Activated naive CD8-positive, alpha-beta T cell (primary cell): ENCODE results near the gene TGIF1.
"Not testable (repeated sequence)": the region's sequence is repeated elsewhere in the genome, so short reads cannot be mapped to it uniquely, and the experiment has no call there.

Source experiments
- H3K27ac Mint-ChIP-seq: one replicate; pipeline ENCODE4 v1.8.0; 2021; ENCODE audit warnings: mixed read lengths
- H3K27me3 Mint-ChIP-seq: one replicate; pipeline ENCODE4 v1.8.0; 2021; ENCODE audit warnings: mixed read lengths
- H3K36me3 Mint-ChIP-seq: one replicate; pipeline ENCODE4 v1.8.0; 2021; ENCODE audit warnings: mixed read lengths
- H3K4me1 Mint-ChIP-seq: one replicate; pipeline ENCODE4 v1.8.0; 2021; ENCODE audit warnings: low read depth, mixed read lengths
- H3K4me3 Mint-ChIP-seq: one replicate; pipeline ENCODE4 v1.8.0; 2021; ENCODE audit warnings: mild to moderate bottlenecking, mixed read lengths
- H3K9me3 Mint-ChIP-seq: one replicate; pipeline ENCODE4 v1.8.0; 2021; ENCODE audit warnings: low read depth, mixed read lengths

Gene TGIF1

GRCh38 chr18:3450012-3450798 is at the start of gene TGIF1:
Gene TGIF1, plus strand, starts transcription at chr18:3450172. Its CDS starts 318 bp downstream, at chr18:3450490.
- Mint-ChIP-seq H3K36me3 (no peaks in the 10 kb centered on the region), H3K4me3 (peak within 1 kb of the TSS; percentile 94), H3K4me1 (peaks cover 56% of the 10 kb centered on the region), H3K27me3 (no peaks in the 10 kb centered on the region), H3K9me3 (no peaks in the 10 kb centered on the region), H3K27ac (peak within 1 kb of the TSS; percentile 100)

GRCh38 chr18:3400567-3401296 is 49.2 kb upstream of the TGIF1 start:
- no peak overlapping the region for H3K4me3 Mint-ChIP-seq
- H3K36me3 Mint-ChIP-seq, result no peaks in the 10 kb centered on the region
- no peak overlapping the region for H3K27ac Mint-ChIP-seq
- no peaks in the 10 kb centered on the region for H3K27me3 Mint-ChIP-seq
- peaks cover 9% of the 10 kb centered on the region for H3K4me1 Mint-ChIP-seq
- peaks cover 10% of the 10 kb centered on the region for H3K9me3 Mint-ChIP-seq

- Mint-ChIP-seq H3K9me3 (peaks cover 10% of the 10 kb centered on the region), H3K27me3 (no peaks in the 10 kb centered on the region), H3K4me1 (peaks cover 17% of the 10 kb centered on the region), H3K27ac (no peak overlapping the region), H3K4me3 (no peak overlapping the region), H3K36me3 (no peaks in the 10 kb centered on the region)
These were observed 48.0 kb upstream of the TGIF1 start for GRCh38 chr18:3401669-3402620.

- Mint-ChIP-seq H3K4me3 (no peak overlapping the region), H3K27me3 (no peaks in the 10 kb centered on the region), H3K36me3 (no peaks in the 10 kb centered on the region), H3K27ac (no peak overlapping the region), H3K4me1 (peaks cover 17% of the 10 kb centered on the region), H3K9me3 (peaks cover 10% of the 10 kb centered on the region)
These were observed 47.0 kb upstream of the TGIF1 start for GRCh38 chr18:3402982-3403451.

- peak overlapping the region; percentile 4 for H3K27ac Mint-ChIP-seq
- no peaks in the 10 kb centered on the region for H3K36me3 Mint-ChIP-seq
- no peak overlapping the region for H3K4me3 Mint-ChIP-seq
- peaks cover 5% of the 10 kb centered on the region for H3K9me3 Mint-ChIP-seq
- H3K27me3 Mint-ChIP-seq, result no peaks in the 10 kb centered on the region
- H3K4me1 Mint-ChIP-seq, result peaks cover 17% of the 10 kb centered on the region
These were observed 44.3 kb upstream of the TGIF1 start for GRCh38 chr18:3405713-3406112.

- no peaks in the 10 kb centered on the region for H3K27me3 Mint-ChIP-seq
- H3K4me1 Mint-ChIP-seq, result peaks cover 20% of the 10 kb centered on the region
- H3K9me3 Mint-ChIP-seq, result no peaks in the 10 kb centered on the region
- H3K4me3 Mint-ChIP-seq, result no peak overlapping the region
- no peak overlapping the region for H3K27ac Mint-ChIP-seq
- H3K36me3 Mint-ChIP-seq, result no peaks in the 10 kb centered on the region
These were observed 41.9 kb upstream of the TGIF1 start for GRCh38 chr18:3408107-3408506.

DNA sequence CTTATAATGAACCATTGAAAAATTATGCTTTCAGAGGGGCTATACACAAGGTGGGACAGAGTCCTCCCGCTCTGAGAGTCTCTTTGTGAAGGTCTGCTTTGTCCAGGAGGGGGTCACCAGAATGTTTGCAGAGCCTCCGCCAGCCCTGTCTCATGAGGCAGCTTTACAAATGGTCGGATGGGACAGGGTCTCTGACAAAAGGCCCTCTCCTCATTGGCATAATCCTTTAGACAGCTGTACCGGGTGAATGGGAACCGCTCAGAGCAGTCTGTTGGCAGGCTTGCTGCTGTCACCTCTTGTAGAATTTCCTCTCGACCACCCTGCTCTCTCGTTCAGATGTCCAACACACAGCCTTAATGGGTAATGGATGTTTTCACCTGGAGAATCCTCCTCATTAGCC is 40.2 kb upstream of the TGIF1 start:
- H3K27ac Mint-ChIP-seq, result no peak overlapping the region
- H3K4me1 Mint-ChIP-seq, result peaks cover 20% of the 10 kb centered on the region
- no peaks in the 10 kb centered on the region for H3K36me3 Mint-ChIP-seq
- no peaks in the 10 kb centered on the region for H3K9me3 Mint-ChIP-seq
- no peaks in the 10 kb centered on the region for H3K27me3 Mint-ChIP-seq
- no peak overlapping the region for H3K4me3 Mint-ChIP-seq

DNA sequence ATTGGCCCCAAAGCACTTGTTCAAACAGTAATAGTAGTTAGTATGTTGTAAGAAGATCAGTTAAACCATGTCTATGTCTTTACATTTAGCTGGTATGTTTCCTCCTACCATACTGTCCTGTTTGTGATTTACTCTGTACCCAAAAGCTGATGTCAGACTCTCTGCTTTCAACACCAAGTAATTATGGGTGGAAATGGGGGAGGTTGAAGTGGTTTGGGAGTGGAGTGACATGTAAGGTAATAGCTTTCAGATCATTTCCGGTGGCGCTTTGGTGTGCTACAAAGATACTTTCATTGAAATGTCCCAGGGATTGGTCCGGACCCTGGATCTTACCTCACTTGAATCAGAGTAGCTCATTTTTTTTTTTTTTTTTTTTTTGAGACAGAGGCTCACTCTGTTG is 39.7 kb upstream of the TGIF1 start:
- Mint-ChIP-seq H3K36me3 (no peaks in the 10 kb centered on the region), H3K27me3 (no peaks in the 10 kb centered on the region), H3K4me3 (no peak overlapping the region), H3K4me1 (peaks cover 20% of the 10 kb centered on the region), H3K27ac (no peak overlapping the region), H3K9me3 (no peaks in the 10 kb centered on the region)

- not testable (repeated sequence) for H3K36me3 Mint-ChIP-seq, H3K27me3 Mint-ChIP-seq, H3K4me3 Mint-ChIP-seq, H3K9me3 Mint-ChIP-seq, H3K27ac Mint-ChIP-seq
- peaks cover 15% of the 10 kb centered on the region for H3K4me1 Mint-ChIP-seq
These were observed 39.1 kb upstream of the TGIF1 start for GRCh38 chr18:3410876-3411275.

- H3K27me3 Mint-ChIP-seq, result no peaks in the 10 kb centered on the region
- H3K4me1 Mint-ChIP-seq, result peaks cover 10% of the 10 kb centered on the region
- H3K27ac Mint-ChIP-seq, result no peak overlapping the region
- H3K9me3 Mint-ChIP-seq, result no peaks in the 10 kb centered on the region
- H3K36me3 Mint-ChIP-seq, result no peaks in the 10 kb centered on the region
- peak overlapping the region; percentile 59 for H3K4me3 Mint-ChIP-seq
These were observed 38.6 kb upstream of the TGIF1 start for GRCh38 chr18:3411327-3411726.

DNA sequence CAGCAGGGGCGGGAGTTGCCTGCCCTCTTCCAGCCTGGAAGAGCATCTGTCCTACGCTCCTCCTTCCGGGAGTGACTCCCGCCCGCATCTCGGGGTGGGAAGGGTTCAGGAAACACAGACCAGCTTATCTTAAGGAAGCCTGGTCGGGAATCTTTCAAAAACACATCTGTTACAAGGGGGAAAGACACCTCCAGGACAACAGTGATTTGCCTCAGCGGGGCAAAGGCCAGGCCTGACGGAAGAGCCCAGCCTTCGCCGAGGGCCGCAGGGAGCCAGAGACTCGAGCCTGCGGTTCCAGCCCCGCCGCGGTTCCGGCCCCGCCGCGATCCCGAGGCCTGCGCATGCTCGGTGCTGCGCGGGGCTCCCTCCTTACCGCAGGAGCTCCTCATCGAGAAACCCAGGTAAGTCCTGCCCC is 38.1 kb upstream of the TGIF1 start:
- Mint-ChIP-seq H3K4me3 (peak overlapping the region; percentile 59), H3K27me3 (no peaks in the 10 kb centered on the region), H3K4me1 (peaks cover 8% of the 10 kb centered on the region), H3K9me3 (no peaks in the 10 kb centered on the region), H3K36me3 (no peaks in the 10 kb centered on the region), H3K27ac (no peak overlapping the region)

DNA sequence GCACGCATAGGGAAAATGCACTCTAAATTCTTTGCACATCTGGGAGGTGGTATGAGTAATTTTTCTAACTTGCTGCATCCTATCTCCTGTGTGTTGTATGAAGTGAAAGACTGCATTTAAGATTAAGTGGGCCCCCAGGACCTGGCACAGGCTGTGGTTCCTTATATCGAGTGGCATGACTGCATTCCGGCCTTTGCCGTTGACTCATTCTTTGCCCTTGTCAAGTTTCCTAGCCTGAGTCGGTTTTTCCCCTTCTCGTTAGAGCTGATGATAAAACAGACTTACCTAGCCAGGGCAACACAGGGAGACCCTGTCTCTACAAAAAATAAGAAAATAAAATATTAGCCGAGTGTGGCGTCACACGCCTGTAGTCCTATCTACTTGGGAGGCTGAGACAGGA is 37.4 kb upstream of the TGIF1 start:
- H3K4me3 Mint-ChIP-seq, result peak overlapping the region; percentile 59
- H3K4me1 Mint-ChIP-seq, H3K27me3 Mint-ChIP-seq, H3K36me3 Mint-ChIP-seq, H3K9me3 Mint-ChIP-seq, H3K27ac Mint-ChIP-seq: not testable (repeated sequence)

DNA sequence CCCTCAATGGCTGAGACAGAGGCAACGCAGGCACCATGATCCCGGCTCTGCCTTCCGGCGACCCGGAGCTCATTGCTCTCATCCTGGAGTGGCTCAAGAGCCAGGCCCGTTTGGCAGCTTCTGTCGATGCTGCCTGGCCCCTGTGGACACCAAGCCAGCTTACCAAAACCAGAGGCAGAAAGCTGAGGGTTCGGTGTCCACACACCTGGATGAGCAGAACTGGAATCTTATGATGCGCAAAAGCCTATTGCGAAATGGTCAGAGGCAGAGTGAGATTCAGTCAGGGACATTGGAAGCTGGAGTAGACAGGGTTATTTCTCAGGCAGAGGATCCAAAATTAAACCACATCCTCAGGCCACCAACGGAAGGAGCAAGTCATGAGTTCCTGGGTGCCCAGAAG is 34.9 kb upstream of the TGIF1 start:
- H3K27me3 Mint-ChIP-seq, result no peaks in the 10 kb centered on the region
- no peak overlapping the region for H3K27ac Mint-ChIP-seq
- no peaks in the 10 kb centered on the region for H3K9me3 Mint-ChIP-seq
- H3K36me3 Mint-ChIP-seq, result no peaks in the 10 kb centered on the region
- no peak overlapping the region for H3K4me3 Mint-ChIP-seq
- H3K4me1 Mint-ChIP-seq, result peaks cover 8% of the 10 kb centered on the region

GRCh38 chr18:3418083-3418482 is 31.9 kb upstream of the TGIF1 start:
- H3K9me3 Mint-ChIP-seq, result no peaks in the 10 kb centered on the region
- H3K4me1 Mint-ChIP-seq, result peaks cover 1% of the 10 kb centered on the region
- H3K27me3 Mint-ChIP-seq, result no peaks in the 10 kb centered on the region
- no peak overlapping the region for H3K4me3 Mint-ChIP-seq
- no peak overlapping the region for H3K27ac Mint-ChIP-seq
- no peaks in the 10 kb centered on the region for H3K36me3 Mint-ChIP-seq

GRCh38 chr18:3420919-3421279 is 29.1 kb upstream of the TGIF1 start:
- Mint-ChIP-seq H3K36me3 (no peaks in the 10 kb centered on the region), H3K4me3 (no peak overlapping the region), H3K4me1 (no peaks in the 10 kb centered on the region), H3K27ac (no peak overlapping the region), H3K27me3 (no peaks in the 10 kb centered on the region), H3K9me3 (no peaks in the 10 kb centered on the region)
